ENCODE results near the gene RPS6KA2. TPM values are rescaled to one million over a fixed set of nuclear protein-coding genes. Genes with fewer than 3 reads are reported as not detected.
A peak's percentile ranks its signal among the peaks of the same experiment; 100 is the strongest.

Gene RPS6KA2
- total RNA-seq, result 124 to 147 TPM (median 127 TPM) in 3 replicates
- long read RNA-seq, full-length matches to known transcripts, result 207 of 307 reads
- long read RNA-seq, partial matches to known transcripts, result 30 of 307 reads
- long read RNA-seq, other reads (novel, unspliced or antisense), result 70 of 307 reads

- peak; percentile 100 for DNase-seq (ENCODE audit: low spot score)
- Mint-ChIP-seq H3K9me3 (ENCODE audit: low read depth) (no peaks in the 10 kb centered on the region), H3K27ac (ENCODE audit: unreplicated experiment) (peak within 1 kb of the TSS; percentile 95), H3K4me1 (ENCODE audit: low read depth) (peaks cover 49% of the 10 kb centered on the region), H3K36me3 (ENCODE audit: low read depth) (no peaks in the 10 kb centered on the region), H3K27me3 (ENCODE audit: low read depth) (no peaks in the 10 kb centered on the region), H3K4me3 (ENCODE audit: unreplicated experiment) (peak within 1 kb of the TSS; percentile 88)
- TF ChIP-seq CTCF (IDR thresholded peaks at IDR 0.05), result peak; percentile 27
These were observed at the start of gene RPS6KA2 for GRCh38 chr6:166627033-166627874. TSS of gene RPS6KA2 (minus strand) at chr6:166627251. CDS start at chr6:166627019, 232 bp downstream.

- DNase-seq (ENCODE audit: low spot score), result no peak
- no peak for TF ChIP-seq CTCF (IDR thresholded peaks at IDR 0.05)
- H3K27me3 Mint-ChIP-seq (ENCODE audit: low read depth), result no peaks in the 10 kb centered on the region
- H3K36me3 Mint-ChIP-seq (ENCODE audit: low read depth), result no peaks in the 10 kb centered on the region
- no peak overlapping the region for H3K27ac Mint-ChIP-seq (ENCODE audit: unreplicated experiment)
- H3K9me3 Mint-ChIP-seq (ENCODE audit: low read depth), result peaks cover 5% of the 10 kb centered on the region
- no peak overlapping the region for H3K4me3 Mint-ChIP-seq (ENCODE audit: unreplicated experiment)
- H3K4me1 Mint-ChIP-seq (ENCODE audit: low read depth), result no peaks in the 10 kb centered on the region
These were observed 49.3 kb upstream of the RPS6KA2 start for GRCh38 chr6:166676270-166676860.

- no peaks in the 10 kb centered on the region for H3K4me1 Mint-ChIP-seq (ENCODE audit: low read depth)
- H3K27ac Mint-ChIP-seq (ENCODE audit: unreplicated experiment), result no peak overlapping the region
- H3K9me3 Mint-ChIP-seq (ENCODE audit: low read depth), result peaks cover 5% of the 10 kb centered on the region
- no peaks in the 10 kb centered on the region for H3K27me3 Mint-ChIP-seq (ENCODE audit: low read depth)
- DNase-seq (ENCODE audit: low spot score), result no peak
- no peaks in the 10 kb centered on the region for H3K36me3 Mint-ChIP-seq (ENCODE audit: low read depth)
- no peak overlapping the region for H3K4me3 Mint-ChIP-seq (ENCODE audit: unreplicated experiment)
- TF ChIP-seq CTCF (IDR thresholded peaks at IDR 0.05), result no peak
These were observed 48.7 kb upstream of the RPS6KA2 start for GRCh38 chr6:166675736-166676135.

GRCh38 chr6:166673309-166673708 lies 46.3 kb upstream of the RPS6KA2 start:
- no peak overlapping the region for H3K4me3 Mint-ChIP-seq (ENCODE audit: unreplicated experiment)
- no peak for TF ChIP-seq CTCF (IDR thresholded peaks at IDR 0.05)
- no peaks in the 10 kb centered on the region for H3K4me1 Mint-ChIP-seq (ENCODE audit: low read depth)
- H3K27me3 Mint-ChIP-seq (ENCODE audit: low read depth), result peaks cover under 1% of the 10 kb centered on the region
- no peak overlapping the region for H3K27ac Mint-ChIP-seq (ENCODE audit: unreplicated experiment)
- peak; percentile 58 for DNase-seq (ENCODE audit: low spot score)
- peaks cover 5% of the 10 kb centered on the region for H3K9me3 Mint-ChIP-seq (ENCODE audit: low read depth)
- H3K36me3 Mint-ChIP-seq (ENCODE audit: low read depth), result no peaks in the 10 kb centered on the region

- Mint-ChIP-seq H3K36me3 (ENCODE audit: low read depth) (no peaks in the 10 kb centered on the region), H3K9me3 (ENCODE audit: low read depth) (peaks cover 2% of the 10 kb centered on the region), H3K4me3 (ENCODE audit: unreplicated experiment) (no peak overlapping the region), H3K4me1 (ENCODE audit: low read depth) (no peaks in the 10 kb centered on the region), H3K27ac (ENCODE audit: unreplicated experiment) (no peak overlapping the region), H3K27me3 (ENCODE audit: low read depth) (peaks cover 3% of the 10 kb centered on the region)
- no peak for TF ChIP-seq CTCF (IDR thresholded peaks at IDR 0.05)
- DNase-seq (ENCODE audit: low spot score), result peak; percentile 51
These were observed 45.7 kb upstream of the RPS6KA2 start for GRCh38 chr6:166672624-166673206.
